Spleen (tissue), 11 donors: ENCODE measurements around the gene URAD. TPM values are rescaled to one million over a fixed set of nuclear protein-coding genes. Genes with fewer than 3 reads are reported as not detected.
A peak's percentile ranks its signal among the peaks of the same experiment; 100 is the strongest.

Source experiments
- DNase-seq: peaks from one replicate; pipeline ENCODE4 v3.0.0-alpha.2; 2020
- H3K27ac ChIP-seq, 8 donors: fragments of 200-600 bp; sonication (generic) in 7 of 8; 1 replicate in 4 of 8; 2 replicates in 4 of 8; pipeline versions ENCODE4 v1.5.0 to v1.8.0; 2016 to 2021; ENCODE audit warnings: inconsistent platforms in 4 of 8, mild to moderate bottlenecking in 4 of 8, moderate library complexity in 1 of 8
- H3K27me3 ChIP-seq, 7 donors: fragments of 200-600 bp; sonication (generic) in 6 of 7; replicated peaks in 1 of 7; 1 replicate in 4 of 7; 2 replicates in 3 of 7; pipeline versions ENCODE4 v1.5.0 to v1.8.0; 2016 to 2021; ENCODE audit warnings: inconsistent platforms in 3 of 7, mild to moderate bottlenecking in 1 of 7
- H3K36me3 ChIP-seq, 6 donors: fragments of 200-600 bp; sonication (generic) in 5 of 6; 1 replicate in 4 of 6; 2 replicates in 2 of 6; pipeline versions ENCODE4 v1.5.0 to v1.8.0; 2016 to 2021; ENCODE audit warnings: inconsistent platforms in 2 of 6
- H3K4me1 ChIP-seq, 6 donors: fragments of 200-600 bp; sonication (generic) in 5 of 6; 1 replicate in 3 of 6; 2 replicates in 3 of 6; pipeline versions ENCODE4 v1.5.0 to v1.8.0; 2016 to 2021; ENCODE audit warnings: inconsistent platforms in 3 of 6
- H3K4me3 ChIP-seq, 8 donors: fragments of 200-600 bp; sonication (generic) in 7 of 8; 1 replicate in 4 of 8; 2 replicates in 4 of 8; pipeline versions ENCODE4 v1.5.0 to v1.8.0; 2016 to 2021; ENCODE audit warnings: inconsistent platforms in 4 of 8, mild to moderate bottlenecking in 4 of 8, moderate library complexity in 2 of 8
- H3K9me3 ChIP-seq, 8 donors: fragments of 200-600 bp; sonication (generic) in 7 of 8; 1 replicate in 4 of 8; 2 replicates in 4 of 8; pipeline versions ENCODE4 v1.5.0 to v1.8.0; 2016 to 2021; ENCODE audit warnings: inconsistent platforms in 4 of 8
- POLR2A ChIP-seq, 3 donors: fragments of 450-650 bp; IDR thresholded peaks; one replicate each; pipeline ENCODE4 v1.5.1; 2017; ENCODE audit warnings: antibody characterized with exemption in 3 of 3, mild to moderate bottlenecking in 1 of 3
- POLR2AphosphoS5 ChIP-seq, 3 donors: sonication (generic); formaldehyde crosslinking; IDR thresholded peaks; one replicate each; pipeline ENCODE4 v1.5.1; 2017; ENCODE audit warnings: antibody characterized with exemption in 3 of 3
- WGBS, 5 donors: extraction: QIAGEN DNeasy Blood & Tissue Kit in 3 of 5; methylation state at CpG; one replicate each; pipeline versions ENCODE4 v1.1.5 to v1.1.7; 2013 to 2018; 5-methylcytosine and 5-hydroxymethylcytosine counted together
- intact Hi-C: fragments of 100-400 bp; cut with DNase I; formaldehyde crosslinking; loops from one replicate; pipeline ENCODE4 v1.15.0; 2023; ENCODE audit warnings: low total_unique reads
- polyA plus RNA-seq, 3 donors: library from polyadenylated mRNA; stranded (reverse); fragments of 200-250 nt; gene quantifications; one replicate each; pipeline ENCODE4 v1.2.1, GENCODE V29; 2013
- total RNA-seq, 7 donors: library from RNA; depleted of rRNA in 3 of 7; stranded (reverse); fragments of >200 nt in 3 of 7; fragmentation: NEBNext Ultra II Directional in 4 of 7; extraction: Animal tissue kit (Norgen Biotek cat#: 25700) in 4 of 7; gene quantifications; one replicate each; pipeline versions ENCODE4 v1.1.0 to v1.2.1, GENCODE V29; 2016 to 2021
- TF ChIP-seq, protein P1 (sequence below), 11 experiments: fragments of 200-600 bp in 7 of 11; fragments of 450-650 bp in 4 of 11; sonication (generic) in 4 of 11; IDR thresholded peaks in 8 of 11; conservative IDR thresholded peaks in 3 of 11; 1 replicate in 7 of 11; 2 replicates in 4 of 11; pipeline versions ENCODE4 v1.4.0 to v1.8.0; 2016 to 2021; ENCODE audit warnings: antibody characterized with exemption in 11 of 11, inconsistent platforms in 4 of 11, mild to moderate bottlenecking in 1 of 11
- donor health status: healthy with polysubstance abuse.
- donor health status: DM: no; HTN: no; CAD: no; lungs with moderate emphysema.
- donor health status: DM: no; HTN: no; CAD: no.
- donor health status: Bipolar disorder and iron deficiency.
- donor health status: healthy.
- donor health status: DM: no; HTN: no; CAD: no.
- donor health status: DM: yes; HTN: yes; CAD: no.

URAD gene
- total and polyA plus RNA-seq, 10 donors = 0.20 to 1.3 TPM; not detected in 8

DNA sequence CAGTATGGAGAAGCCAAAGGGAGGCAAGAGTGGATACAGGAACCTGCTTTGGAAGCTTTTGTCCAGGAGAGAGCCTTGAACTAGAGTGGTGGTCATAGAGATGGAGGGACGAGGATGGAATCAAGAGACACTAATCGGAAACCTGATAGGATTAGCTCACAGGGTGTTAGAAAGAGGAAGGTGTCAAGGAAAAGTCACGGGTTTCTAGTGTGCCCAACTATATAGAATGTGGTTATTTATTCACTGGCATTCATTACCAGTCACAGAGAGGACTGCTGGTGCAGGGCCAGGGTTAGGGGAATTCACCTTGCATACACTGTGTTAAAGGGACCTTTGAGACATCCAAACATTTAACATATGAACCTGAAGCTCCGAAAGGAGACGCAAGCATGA is 43.4 kb upstream of the URAD start:
- Histone ChIP-seq H3K27ac (peak overlapping the region in 3 of 8 donors; percentile 48 to 56 (median 53)), H3K4me1 (peaks cover 0 to 23% (median 11%) of the 10 kb centered on the region in 6 donors), H3K4me3 (no peak overlapping the region), H3K9me3 (no peaks in the 10 kb centered on the region), H3K27me3 (no peaks in the 10 kb centered on the region), H3K36me3 (no peaks in the 10 kb centered on the region)
- no peak for DNase-seq
- WGBS, 5 donors = 51 to 81% (median 64%) methylated on average over 5 of the region's 5 CpGs
- TF ChIP-seq, protein P1, sequence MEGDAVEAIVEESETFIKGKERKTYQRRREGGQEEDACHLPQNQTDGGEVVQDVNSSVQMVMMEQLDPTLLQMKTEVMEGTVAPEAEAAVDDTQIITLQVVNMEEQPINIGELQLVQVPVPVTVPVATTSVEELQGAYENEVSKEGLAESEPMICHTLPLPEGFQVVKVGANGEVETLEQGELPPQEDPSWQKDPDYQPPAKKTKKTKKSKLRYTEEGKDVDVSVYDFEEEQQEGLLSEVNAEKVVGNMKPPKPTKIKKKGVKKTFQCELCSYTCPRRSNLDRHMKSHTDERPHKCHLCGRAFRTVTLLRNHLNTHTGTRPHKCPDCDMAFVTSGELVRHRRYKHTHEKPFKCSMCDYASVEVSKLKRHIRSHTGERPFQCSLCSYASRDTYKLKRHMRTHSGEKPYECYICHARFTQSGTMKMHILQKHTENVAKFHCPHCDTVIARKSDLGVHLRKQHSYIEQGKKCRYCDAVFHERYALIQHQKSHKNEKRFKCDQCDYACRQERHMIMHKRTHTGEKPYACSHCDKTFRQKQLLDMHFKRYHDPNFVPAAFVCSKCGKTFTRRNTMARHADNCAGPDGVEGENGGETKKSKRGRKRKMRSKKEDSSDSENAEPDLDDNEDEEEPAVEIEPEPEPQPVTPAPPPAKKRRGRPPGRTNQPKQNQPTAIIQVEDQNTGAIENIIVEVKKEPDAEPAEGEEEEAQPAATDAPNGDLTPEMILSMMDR (IDR thresholded peaks at IDR 0.05 in 8 of 11, conservative IDR thresholded peaks at IDR 0.05 in 3 of 11) = no peak
- no peak for TF ChIP-seq POLR2AphosphoS5 (IDR thresholded peaks at IDR 0.05)
- no peak for TF ChIP-seq POLR2A (IDR thresholded peaks at IDR 0.05)
- intact Hi-C loops = no loop called here

DNA sequence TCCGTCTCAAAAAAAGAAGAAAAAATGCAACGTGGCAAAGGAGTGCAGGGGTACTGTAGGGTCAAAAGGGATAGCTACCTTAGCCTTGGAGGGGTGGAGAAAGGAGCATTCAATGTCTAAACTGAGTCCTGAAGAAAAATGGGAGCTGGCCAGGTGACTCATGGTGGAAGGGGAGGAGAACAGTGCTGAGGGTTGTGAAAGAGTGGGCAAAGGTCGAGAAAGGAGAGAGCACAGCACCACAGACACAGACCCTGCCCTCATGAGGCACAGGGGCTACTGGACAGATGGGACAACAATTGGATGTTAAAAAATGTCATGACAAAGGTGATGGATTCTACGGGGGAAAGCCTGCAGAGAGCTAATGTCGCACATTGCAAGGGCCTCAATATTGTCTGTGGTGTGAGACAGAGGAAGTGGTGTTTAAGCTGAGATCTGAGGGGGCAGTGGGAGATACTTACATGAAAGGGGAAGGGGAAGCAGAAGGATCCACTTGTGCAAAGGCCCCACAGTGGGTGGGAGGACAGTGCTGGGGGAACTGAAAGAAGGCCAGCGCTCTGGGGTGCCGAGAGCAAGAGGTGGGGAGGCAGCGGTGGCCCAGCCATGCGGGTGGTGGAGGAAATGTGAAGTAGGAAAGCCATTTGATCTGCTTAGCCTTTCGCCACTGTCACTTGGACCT is 42.9 kb upstream of the URAD start:
- TF ChIP-seq POLR2AphosphoS5 (IDR thresholded peaks at IDR 0.05) = peak; percentile 27 to 48 (median 28)
- no peak for TF ChIP-seq POLR2A (IDR thresholded peaks at IDR 0.05)
- Histone ChIP-seq H3K4me1 (peaks cover 0 to 23% (median 11%) of the 10 kb centered on the region in 6 donors), H3K27me3 (no peaks in the 10 kb centered on the region), H3K36me3 (no peaks in the 10 kb centered on the region), H3K9me3 (no peaks in the 10 kb centered on the region), H3K4me3 (no peak overlapping the region), H3K27ac (peak overlapping the region in 3 of 8 donors; percentile 48 to 56 (median 53))
- peak; percentile 84 for DNase-seq
- 46 to 53% (median 49%) methylated on average over 10 of the region's 10 CpGs for WGBS, 5 donors
- intact Hi-C loops = no loop called here

DNA sequence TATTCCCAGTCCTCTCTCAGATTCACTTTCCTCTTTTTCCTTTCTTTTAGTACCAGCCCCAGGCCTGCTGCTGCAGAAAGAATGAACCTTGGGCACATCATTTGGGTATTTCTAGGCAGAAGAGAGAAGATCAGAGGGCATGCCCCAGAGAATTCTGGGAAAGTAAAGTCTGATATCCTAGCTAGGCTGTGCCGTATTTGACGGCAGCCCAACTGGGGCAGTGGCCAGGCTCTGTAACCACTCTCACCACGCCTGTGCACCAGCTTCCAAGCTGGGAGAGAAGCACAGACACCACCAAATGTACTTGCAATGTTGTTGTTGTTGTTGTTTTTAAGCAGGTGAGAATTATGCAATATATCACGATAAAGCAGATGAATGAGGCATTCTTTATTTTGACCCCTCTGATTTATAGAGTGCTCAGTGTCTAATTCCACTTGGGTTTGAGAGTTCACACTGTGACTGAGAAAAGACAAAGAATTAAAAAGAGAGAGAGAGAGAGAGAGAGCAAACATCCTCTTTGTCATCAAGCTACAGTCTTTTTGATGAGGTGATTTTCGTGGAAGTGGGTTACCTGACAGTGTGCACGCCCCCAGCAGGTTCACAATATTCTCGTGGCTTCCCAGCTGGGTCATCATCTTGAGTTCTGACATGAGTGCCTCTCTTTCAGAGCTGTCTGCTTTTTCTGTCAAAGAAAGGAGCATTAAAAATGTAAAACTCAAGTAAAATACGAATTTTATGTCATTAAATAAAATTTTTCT is 39.3 kb upstream of the URAD start:
- peaks cover 0 to 20% (median 12%) of the 10 kb centered on the region in 6 donors for H3K4me1 ChIP-seq
- no peak overlapping the region for H3K4me3 ChIP-seq
- no peak for TF ChIP-seq POLR2A (IDR thresholded peaks at IDR 0.05)
- TF ChIP-seq, protein P1 (IDR thresholded peaks at IDR 0.05 in 8 of 11, conservative IDR thresholded peaks at IDR 0.05 in 3 of 11) = no peak
- no peak for TF ChIP-seq POLR2AphosphoS5 (IDR thresholded peaks at IDR 0.05)
- H3K9me3 ChIP-seq = no peaks in the 10 kb centered on the region
- H3K27me3 ChIP-seq = no peaks in the 10 kb centered on the region
- no peak for DNase-seq
- WGBS, 5 donors = 77 to 81% (median 80%) methylated on average over 8 of the region's 8 CpGs
- intact Hi-C loops = no loop called here
- H3K36me3 ChIP-seq = no peaks in the 10 kb centered on the region
- no peak overlapping the region for H3K27ac ChIP-seq

DNA sequence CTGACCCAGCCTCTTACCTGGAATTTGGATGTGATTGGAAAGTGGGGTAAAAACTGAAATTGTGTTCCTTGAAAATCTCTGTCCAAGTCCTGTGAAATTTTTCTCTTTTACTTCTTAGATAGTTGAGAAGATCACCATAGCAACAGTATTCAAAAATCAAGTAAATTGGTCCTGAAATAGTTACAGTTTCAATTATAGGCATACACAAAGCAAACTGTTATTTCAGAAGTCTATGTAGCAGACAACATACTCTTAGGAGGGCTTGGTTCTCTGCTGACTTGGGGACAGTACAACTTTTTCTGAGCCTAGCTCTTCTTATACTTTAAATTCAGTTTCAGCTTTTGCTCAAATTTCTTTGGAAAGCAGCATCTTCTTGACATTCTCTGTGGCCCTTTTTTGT is 38.6 kb upstream of the URAD start:
- DNase-seq = no peak
- TF ChIP-seq, protein P1 (IDR thresholded peaks at IDR 0.05 in 8 of 11, conservative IDR thresholded peaks at IDR 0.05 in 3 of 11) = no peak
- TF ChIP-seq POLR2AphosphoS5 (IDR thresholded peaks at IDR 0.05) (no peak), POLR2A (IDR thresholded peaks at IDR 0.05) (no peak)
- intact Hi-C loops = no loop called here

More for the DNA sequence above, 38.6 kb upstream of the URAD start:
- Histone ChIP-seq H3K27ac (no peak overlapping the region), H3K27me3 (no peaks in the 10 kb centered on the region), H3K4me1 (peaks cover 0 to 17% (median 10%) of the 10 kb centered on the region in 6 donors), H3K36me3 (no peaks in the 10 kb centered on the region), H3K4me3 (no peak overlapping the region), H3K9me3 (no peaks in the 10 kb centered on the region)
